Smooth muscle cell (in vitro differentiated cells): ENCODE measurements around the gene TMEM87A. TPM values are rescaled to one million over a fixed set of nuclear protein-coding genes. Genes with fewer than 3 reads are reported as not detected.

ENCODE experiments used
- DNase-seq: peaks from one replicate; lab custom pipeline; 2025; ENCODE audit not compliant: unreplicated experiment; lab: John Stamatoyannopoulos, UW
- H2AFZ ChIP-seq: fragments of 200-600 bp; sonication (generic); 2 replicates; pipeline ENCODE4 v1.6.0; 2016; ENCODE audit warnings: antibody characterized with exemption, low read depth, mild to moderate bottlenecking
- H3F3A ChIP-seq: fragments of 200-600 bp; sonication (generic); 2 replicates; pipeline ENCODE4 v1.6.0; 2017; ENCODE audit warnings: antibody characterized with exemption, low read depth
- H3K27ac ChIP-seq: fragments of 200-600 bp; sonication (generic); 2 replicates; pipeline ENCODE4 v1.5.1; 2016; ENCODE audit warnings: low read depth, mild to moderate bottlenecking
- H3K27me3 ChIP-seq: fragments of 200-600 bp; sonication (generic); 2 replicates; pipeline ENCODE4 v1.6.1; 2016; ENCODE audit warnings: low read depth, mild to moderate bottlenecking
- H3K36me3 ChIP-seq: fragments of 200-600 bp; sonication (generic); 2 replicates; pipeline ENCODE4 v1.5.1; 2016; ENCODE audit warnings: low read depth
- H3K4me1 ChIP-seq: fragments of 200-600 bp; sonication (generic); 2 replicates; pipeline ENCODE4 v1.5.1; 2016; ENCODE audit warnings: low read depth
- H3K4me2 ChIP-seq: fragments of 200-600 bp; sonication (generic); 2 replicates; pipeline ENCODE4 v1.6.0; 2016; ENCODE audit warnings: mild to moderate bottlenecking
- H3K4me3 ChIP-seq: fragments of 200-600 bp; sonication (generic); 2 replicates; pipeline ENCODE4 v1.5.1; 2016; ENCODE audit warnings: mild to moderate bottlenecking
- H3K79me2 ChIP-seq: fragments of 200-600 bp; sonication (generic); 2 replicates; pipeline ENCODE4 v1.6.0; 2016; ENCODE audit warnings: low read depth, mild to moderate bottlenecking
- H3K9ac ChIP-seq: fragments of 200-600 bp; sonication (generic); 2 replicates; pipeline ENCODE4 v1.6.0; 2016; ENCODE audit warnings: low read depth
- H3K9me3 ChIP-seq: fragments of 200-600 bp; sonication (generic); replicated peaks from 2 replicates; pipeline ENCODE4 v1.5.1; 2016; ENCODE audit warnings: low read depth
- H4K20me1 ChIP-seq: fragments of 200-600 bp; sonication (generic); 2 replicates; pipeline ENCODE4 v1.6.0; 2016; ENCODE audit warnings: low read depth
- CTCF ChIP-seq: fragments of 200-600 bp; sonication (generic); IDR thresholded peaks from 2 replicates; pipeline ENCODE4 v1.5.1; 2017; ENCODE audit warnings: borderline replicate concordance, mild to moderate bottlenecking, antibody characterized with exemption; ENCODE audit not compliant: insufficient read depth, poor library complexity, severe bottlenecking
- WGBS: methylation state at CpG from one replicate; pipeline ENCODE4 v1.1.7; 2016; ENCODE audit warnings: low lambda C conversion rate; 5-methylcytosine and 5-hydroxymethylcytosine counted together
- polyA plus RNA-seq: library from polyadenylated mRNA; unstranded; fragments of >200 nt; fragmentation: Nextera tagmentation; extraction: Ambion mirVana; gene quantifications from 2 replicates; pipeline ENCODE4 v1.2.1, GENCODE V29; 2016
- total RNA-seq: library from RNA; depleted of rRNA; stranded (reverse); fragments of >200 nt; gene quantifications from 2 replicates; pipeline ENCODE4 v1.2.3, GENCODE V29; 2014

The TMEM87A gene
- total and polyA plus RNA-seq, 2 experiments from 2014 or later = 59.9 to 82.3 TPM

GRCh38 chr15:42267286-42267685 is 5.9 kb downstream of the TMEM87A start:
- H3K4me3 ChIP-seq = no peak overlapping the region
- H3K27me3 ChIP-seq = no peaks in the 10 kb centered on the region
- no peak overlapping the region for H3K27ac ChIP-seq
- H3K4me1 ChIP-seq = peaks cover 13% of the 10 kb centered on the region
- no peaks in the 10 kb centered on the region for H3K9me3 ChIP-seq
- H3K9ac ChIP-seq = no peak overlapping the region
- peaks cover 65% of the 10 kb centered on the region for H3K79me2 ChIP-seq
- peaks cover 9% of the 10 kb centered on the region for H3F3A ChIP-seq
- no peak overlapping the region for H2AFZ ChIP-seq
- H3K4me2 ChIP-seq = no peak overlapping the region
- no peak for TF ChIP-seq CTCF
- H3K36me3 ChIP-seq = peaks cover 41% of the 10 kb centered on the region
- no peak for DNase-seq
- H4K20me1 ChIP-seq = peaks cover 46% of the 10 kb centered on the region

- Histone ChIP-seq H3K9ac (no peak overlapping the region), H3K4me2 (no peak overlapping the region), H3K79me2 (peaks cover 40% of the 10 kb centered on the region), H3K9me3 (no peaks in the 10 kb centered on the region), H3F3A (no peaks in the 10 kb centered on the region), H3K4me3 (no peak overlapping the region), H2AFZ (no peak overlapping the region), H3K27ac (no peak overlapping the region), H3K27me3 (no peaks in the 10 kb centered on the region), H3K4me1 (no peaks in the 10 kb centered on the region), H3K36me3 (peaks cover 58% of the 10 kb centered on the region), H4K20me1 (peaks cover 28% of the 10 kb centered on the region)
- no peak for TF ChIP-seq CTCF
- WGBS = 94% methylated on average over 5 of the region's 5 CpGs
- DNase-seq = no peak
Observed at GRCh38 chr15:42264795-42265194, 8.4 kb downstream of the TMEM87A start.

- no peaks in the 10 kb centered on the region for H3K27me3 ChIP-seq
- no peaks in the 10 kb centered on the region for H4K20me1 ChIP-seq
- TF ChIP-seq CTCF = no peak
- no peak for DNase-seq
- no peak overlapping the region for H3K4me3 ChIP-seq
- H3K9me3 ChIP-seq = peaks cover 10% of the 10 kb centered on the region
- H3K79me2 ChIP-seq = peaks cover 4% of the 10 kb centered on the region
- no peaks in the 10 kb centered on the region for H3F3A ChIP-seq
- peaks cover 45% of the 10 kb centered on the region for H3K36me3 ChIP-seq
- H3K4me2 ChIP-seq = no peak overlapping the region
- no peak overlapping the region for H3K9ac ChIP-seq
- no peak overlapping the region for H2AFZ ChIP-seq
- H3K27ac ChIP-seq = no peak overlapping the region
- WGBS = 76% methylated on average over 2 of the region's 2 CpGs
- H3K4me1 ChIP-seq = no peaks in the 10 kb centered on the region
Observed at GRCh38 chr15:42253300-42253699, 19.9 kb downstream of the TMEM87A start.

GRCh38 chr15:42240823-42241222 is 32.4 kb downstream of the TMEM87A start:
- Histone ChIP-seq H2AFZ (no peak overlapping the region), H3K9ac (no peak overlapping the region), H3K4me1 (no peaks in the 10 kb centered on the region), H3K36me3 (peaks cover 33% of the 10 kb centered on the region), H3K79me2 (peaks cover 9% of the 10 kb centered on the region), H3K4me2 (no peak overlapping the region), H4K20me1 (peaks cover 19% of the 10 kb centered on the region), H3F3A (no peaks in the 10 kb centered on the region), H3K4me3 (no peak overlapping the region), H3K27ac (no peak overlapping the region), H3K27me3 (no peaks in the 10 kb centered on the region), H3K9me3 (no peaks in the 10 kb centered on the region)
- DNase-seq = no peak
- TF ChIP-seq CTCF = no peak
- 100% methylated on average over 1 of the region's 1 CpG for WGBS
